ENCODE data around the gene TNS3. TPM values are rescaled to one million over a fixed set of nuclear protein-coding genes. Genes with fewer than 3 reads are reported as not detected.

The TNS3 gene
- total RNA-seq, 1 donor from 2014 or later: 174 TPM

GRCh38 chr7:47381134-47381495, 200.8 kb downstream of the TNS3 start:
- Histone ChIP-seq H3K4me1 (peaks cover 19% of the 10 kb centered on the region), H3K4me3 (peak overlapping the region; percentile 38), H3K27ac (no peak overlapping the region), H3K27me3 (ENCODE audit: low read depth) (no peaks in the 10 kb centered on the region), H3K9me3 (no peaks in the 10 kb centered on the region), H3K36me3 (peaks cover 22% of the 10 kb centered on the region)
- no peak for ATAC-seq
- DNase-seq: no peak
- intact Hi-C loops (cut with DNase I): no loop called here
- no peak for TF ChIP-seq CTCF (IDR thresholded peaks at IDR 0.05)

- no peak for DNase-seq
- ATAC-seq: peak; percentile 59 to 62
- Histone ChIP-seq H3K36me3 (peaks cover 20% of the 10 kb centered on the region), H3K9me3 (no peaks in the 10 kb centered on the region), H3K27ac (peak overlapping the region; percentile 65), H3K4me3 (peak overlapping the region; percentile 38), H3K27me3 (ENCODE audit: low read depth) (no peaks in the 10 kb centered on the region), H3K4me1 (peaks cover 19% of the 10 kb centered on the region)
- intact Hi-C loops (cut with DNase I): no loop called here
- no peak for TF ChIP-seq CTCF (IDR thresholded peaks at IDR 0.05)
Observed at GRCh38 chr7:47380325-47381133, 201.4 kb downstream of the TNS3 start.

GRCh38 chr7:47379629-47380324, 202.1 kb downstream of the TNS3 start:
- ATAC-seq (peak; percentile 86 to 92), DNase-seq (peak; percentile 77)
- H3K27ac ChIP-seq: peak overlapping the region; percentile 65
- intact Hi-C loops (cut with DNase I): no loop called here
- H3K36me3 ChIP-seq: peaks cover 15% of the 10 kb centered on the region
- no peaks in the 10 kb centered on the region for H3K9me3 ChIP-seq
- TF ChIP-seq CTCF (IDR thresholded peaks at IDR 0.05): no peak
- no peaks in the 10 kb centered on the region for H3K27me3 ChIP-seq (ENCODE audit: low read depth)
- peaks cover 19% of the 10 kb centered on the region for H3K4me1 ChIP-seq
- peak overlapping the region; percentile 38 for H3K4me3 ChIP-seq

- ATAC-seq: no peak
- H3K27me3 ChIP-seq (ENCODE audit: low read depth): no peaks in the 10 kb centered on the region
- DNase-seq: no peak
- no peak for TF ChIP-seq CTCF (IDR thresholded peaks at IDR 0.05)
- peaks cover 15% of the 10 kb centered on the region for H3K36me3 ChIP-seq
- peaks cover 19% of the 10 kb centered on the region for H3K4me1 ChIP-seq
- intact Hi-C loops (cut with DNase I): no loop called here
- no peak overlapping the region for H3K27ac ChIP-seq
- H3K4me3 ChIP-seq: no peak overlapping the region
- no peaks in the 10 kb centered on the region for H3K9me3 ChIP-seq
Observed at GRCh38 chr7:47378728-47379395, 203.0 kb downstream of the TNS3 start.

- ATAC-seq (no peak), DNase-seq (no peak)
- peaks cover 12% of the 10 kb centered on the region for H3K36me3 ChIP-seq
- no peak overlapping the region for H3K27ac ChIP-seq
- peaks cover 20% of the 10 kb centered on the region for H3K4me1 ChIP-seq
- intact Hi-C loops (cut with DNase I): no loop called here
- H3K27me3 ChIP-seq (ENCODE audit: low read depth): no peaks in the 10 kb centered on the region
- H3K9me3 ChIP-seq: no peaks in the 10 kb centered on the region
- H3K4me3 ChIP-seq: no peak overlapping the region
- no peak for TF ChIP-seq CTCF (IDR thresholded peaks at IDR 0.05)
Observed at GRCh38 chr7:47377741-47378140, 204.2 kb downstream of the TNS3 start.
